HG03378 (cell line): Measurements from ENCODE around the gene PTOV1.

Experiments used
- ATAC-seq: cut with Tn5 transposase; IDR thresholded peaks from one replicate; pipeline ENCODE4 v1.9.1; 2021; ENCODE audit warnings: mild to moderate bottlenecking, moderate library complexity; ENCODE audit not compliant: unreplicated experiment

Gene PTOV1

DNA sequence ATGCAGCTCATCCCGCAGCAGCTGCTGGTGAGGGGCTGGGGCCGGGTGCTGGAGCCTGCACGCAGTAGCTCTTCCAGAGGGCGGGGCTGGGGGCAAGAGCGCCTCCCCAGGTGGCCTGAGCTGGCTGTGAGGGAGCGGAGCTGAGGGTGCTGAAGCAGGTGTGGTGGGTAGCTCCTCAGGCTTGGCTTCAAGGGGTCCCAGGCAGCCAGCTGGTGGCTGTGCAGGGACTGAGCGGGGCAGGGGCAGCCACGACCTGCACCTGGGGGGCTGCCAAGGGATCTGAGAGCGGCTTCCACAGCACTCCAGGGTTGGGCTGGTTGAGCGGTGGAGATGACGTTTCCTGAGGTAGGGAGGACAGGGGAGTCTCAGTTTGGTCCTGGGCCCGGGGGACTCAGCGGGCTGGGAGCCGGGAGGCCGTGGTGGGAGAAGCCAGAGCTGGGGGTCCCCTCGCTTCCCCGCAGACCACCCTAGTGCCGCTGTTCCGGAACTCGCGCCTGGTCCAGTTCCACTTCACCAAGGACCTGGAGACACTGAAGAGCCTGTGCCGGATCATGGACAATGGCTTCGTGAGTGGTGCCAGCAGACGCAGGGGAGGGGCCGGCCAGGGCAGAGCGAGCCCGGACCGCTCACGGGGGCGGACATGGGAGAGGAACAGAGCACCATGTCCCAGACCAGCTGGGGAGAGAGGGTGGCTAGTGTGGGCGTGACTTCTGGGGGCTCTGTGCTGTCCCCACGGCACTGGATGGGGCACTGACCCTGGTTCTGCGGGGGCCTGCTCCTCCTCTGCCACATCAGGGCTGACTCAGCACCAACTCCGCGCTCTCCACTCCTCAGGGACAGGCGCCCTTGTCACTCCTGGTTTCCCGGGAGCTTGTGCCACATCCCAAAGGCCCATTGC is 7.4 kb downstream of the PTOV1 start:
- ATAC-seq = no peak

DNA sequence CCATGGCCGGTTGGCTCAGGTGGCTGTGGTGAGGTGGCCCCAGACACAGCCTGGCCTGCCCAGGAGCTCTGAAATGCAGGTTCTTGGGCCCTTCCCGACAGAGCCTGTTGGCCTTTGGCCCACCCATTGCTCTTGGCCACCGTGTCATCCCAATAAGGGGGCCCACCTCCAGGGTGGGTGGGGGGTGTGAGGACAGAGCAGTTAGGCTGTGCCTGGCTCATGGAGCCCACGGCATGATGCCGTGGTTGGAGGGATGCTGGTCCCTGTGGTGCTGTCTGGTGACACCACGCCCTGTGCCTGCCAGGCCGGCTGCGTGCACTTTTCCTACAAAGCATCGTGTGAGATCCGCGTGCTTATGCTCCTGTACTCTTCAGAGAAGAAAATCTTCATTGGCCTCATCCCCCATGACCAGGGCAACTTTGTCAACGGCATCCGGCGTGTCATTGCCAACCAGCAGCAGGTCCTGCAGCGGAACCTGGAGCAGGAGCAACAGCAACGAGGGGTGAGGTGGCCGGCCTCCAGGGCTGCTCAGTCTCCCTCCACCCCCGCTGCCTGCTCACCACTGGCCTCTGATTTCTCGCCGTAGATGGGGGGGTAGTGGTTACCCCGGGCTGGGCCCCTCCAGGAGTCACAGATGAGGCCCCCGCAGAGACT is 8.8 kb downstream of the PTOV1 start:
- ATAC-seq = no peak

DNA sequence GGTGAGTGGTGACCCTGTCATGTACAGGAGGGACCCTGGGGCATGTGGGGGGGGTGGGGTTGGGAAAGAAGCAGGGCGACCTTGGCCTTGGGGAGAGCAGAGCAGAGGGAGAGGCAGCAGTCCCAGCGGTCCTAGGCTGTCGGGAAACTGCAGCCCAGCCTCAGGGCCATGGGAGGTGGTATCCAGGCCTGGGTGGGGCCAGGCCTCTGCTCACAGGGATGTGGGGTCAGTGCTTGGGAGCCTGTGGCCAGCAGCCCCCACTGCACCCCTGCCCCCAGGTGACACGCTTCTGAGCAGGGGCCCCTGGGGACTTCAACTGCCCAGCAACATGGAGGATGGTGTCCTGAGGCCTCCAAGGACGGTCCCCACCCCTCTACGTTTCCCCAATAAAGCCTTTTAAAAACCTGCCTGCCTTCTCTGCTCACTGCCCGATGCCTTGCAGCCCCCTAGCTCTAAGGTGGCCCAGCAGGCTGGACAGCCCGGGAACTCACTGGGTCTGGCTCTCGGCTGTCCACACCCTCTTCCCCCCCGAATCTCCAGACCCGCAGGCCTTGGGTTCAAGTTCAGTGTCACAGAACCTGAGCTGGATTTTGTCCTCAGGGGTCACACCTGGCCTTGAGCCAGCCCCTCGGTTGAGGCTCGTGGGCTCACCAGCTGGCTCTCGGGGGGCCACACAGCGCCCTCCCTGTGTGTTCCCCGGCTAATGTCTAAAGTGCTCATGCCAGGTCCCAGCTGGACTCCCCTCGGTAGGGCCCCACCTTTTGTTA is 9.6 kb downstream of the PTOV1 start:
- no peak for ATAC-seq

DNA sequence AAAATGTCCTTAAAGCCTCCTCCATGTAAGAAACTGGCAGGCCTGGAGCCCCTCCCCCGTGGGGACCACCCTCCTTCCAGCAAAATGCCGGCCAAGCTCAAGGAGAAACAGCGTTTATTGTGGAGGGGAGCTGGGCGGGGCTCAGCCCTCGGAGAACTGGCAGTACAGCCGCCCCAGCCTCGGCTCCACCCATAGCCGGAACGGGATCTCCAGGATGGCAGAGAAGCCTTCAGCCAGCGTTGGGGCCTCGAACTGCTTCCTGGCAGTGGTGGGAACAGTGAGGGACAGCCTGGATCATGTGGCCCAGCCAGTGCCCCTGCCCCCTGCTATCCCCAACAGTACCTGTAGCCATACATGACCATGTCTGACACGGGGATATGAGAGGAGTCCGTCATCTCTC is 10.1 kb downstream of the PTOV1 start:
- ATAC-seq = no peak

DNA sequence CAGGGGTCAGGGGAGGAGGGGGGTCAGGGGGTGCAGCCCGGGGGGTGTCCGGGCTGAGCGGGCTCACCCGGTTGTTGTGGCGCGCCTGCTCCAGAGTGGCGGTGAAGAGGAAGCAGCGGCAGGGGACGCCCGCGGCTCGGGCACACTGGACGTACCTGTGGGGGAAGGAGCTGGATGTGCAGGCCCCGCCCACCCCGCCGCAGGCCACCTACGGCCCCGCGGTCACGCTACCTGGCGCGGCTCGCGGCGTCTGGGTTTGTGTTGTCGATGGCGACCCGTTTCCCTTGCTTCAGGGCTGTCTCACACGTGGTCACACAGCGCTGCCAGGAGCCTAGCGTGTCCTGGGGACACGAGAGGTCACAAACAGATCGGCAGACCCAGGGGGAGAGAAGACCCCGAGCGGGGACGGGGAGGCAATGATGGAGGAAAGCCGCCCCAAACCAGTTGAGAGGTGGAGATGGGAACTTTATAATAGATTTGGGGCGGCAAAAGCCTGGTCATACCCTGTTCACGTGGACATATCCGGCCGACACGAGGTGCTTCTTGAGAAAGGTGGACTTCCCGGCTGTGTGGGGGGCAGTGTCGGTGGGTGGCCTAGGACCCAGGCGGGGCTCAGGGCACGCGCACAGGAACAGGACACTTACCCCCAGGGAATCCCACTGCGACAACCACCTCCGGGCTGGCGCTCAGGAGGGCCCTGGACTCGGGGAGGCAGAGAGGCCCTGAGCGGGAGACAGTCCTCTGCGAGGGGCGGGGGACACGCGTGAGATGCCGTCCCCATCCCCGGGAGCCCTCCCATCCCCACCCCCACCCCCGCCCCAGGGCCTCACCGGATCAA is 10.8 kb downstream of the PTOV1 start:
- no peak for ATAC-seq

DNA sequence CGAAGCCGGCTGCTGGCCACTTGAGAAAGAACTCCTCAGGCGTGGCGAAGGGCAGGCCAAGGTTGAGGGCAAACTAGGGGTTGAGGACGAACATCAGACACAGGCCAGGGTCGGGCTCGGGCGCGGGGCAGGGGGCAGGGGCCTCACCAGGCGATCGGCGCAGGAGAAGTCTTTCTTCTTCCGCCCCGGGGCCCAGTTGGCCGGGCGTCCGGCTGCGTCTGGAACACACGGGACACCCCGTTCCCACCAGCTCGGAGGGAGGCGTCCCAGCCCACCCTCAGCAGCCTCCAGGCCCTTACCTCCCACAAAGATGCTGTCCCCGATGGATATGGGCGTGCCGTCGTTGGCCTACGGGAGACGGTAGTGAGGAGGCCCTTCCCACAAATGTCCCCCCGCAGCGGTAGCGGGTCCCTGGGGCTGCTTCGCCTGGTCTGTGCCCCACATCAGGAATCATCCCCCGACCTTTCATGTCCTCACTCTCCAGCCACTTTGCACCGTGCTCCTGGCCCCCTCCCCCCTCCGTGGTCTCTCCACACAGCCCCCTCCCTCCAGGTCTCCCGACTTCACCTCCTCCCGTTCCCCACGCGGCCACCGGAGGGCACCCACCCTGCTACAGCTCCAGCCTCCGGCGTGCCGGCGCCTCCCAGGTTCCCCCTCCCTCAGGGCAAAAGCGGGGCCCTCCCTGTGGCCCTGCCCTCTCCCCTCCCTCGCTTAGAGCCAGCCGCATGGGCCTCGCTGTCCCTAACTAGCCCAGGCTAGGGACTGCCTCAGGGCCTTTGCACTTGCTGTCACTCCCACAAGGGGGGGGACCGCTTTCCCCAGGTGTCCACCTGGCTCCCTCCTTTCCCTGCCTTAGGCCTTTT is 11.7 kb downstream of the PTOV1 start:
- no peak for ATAC-seq

DNA sequence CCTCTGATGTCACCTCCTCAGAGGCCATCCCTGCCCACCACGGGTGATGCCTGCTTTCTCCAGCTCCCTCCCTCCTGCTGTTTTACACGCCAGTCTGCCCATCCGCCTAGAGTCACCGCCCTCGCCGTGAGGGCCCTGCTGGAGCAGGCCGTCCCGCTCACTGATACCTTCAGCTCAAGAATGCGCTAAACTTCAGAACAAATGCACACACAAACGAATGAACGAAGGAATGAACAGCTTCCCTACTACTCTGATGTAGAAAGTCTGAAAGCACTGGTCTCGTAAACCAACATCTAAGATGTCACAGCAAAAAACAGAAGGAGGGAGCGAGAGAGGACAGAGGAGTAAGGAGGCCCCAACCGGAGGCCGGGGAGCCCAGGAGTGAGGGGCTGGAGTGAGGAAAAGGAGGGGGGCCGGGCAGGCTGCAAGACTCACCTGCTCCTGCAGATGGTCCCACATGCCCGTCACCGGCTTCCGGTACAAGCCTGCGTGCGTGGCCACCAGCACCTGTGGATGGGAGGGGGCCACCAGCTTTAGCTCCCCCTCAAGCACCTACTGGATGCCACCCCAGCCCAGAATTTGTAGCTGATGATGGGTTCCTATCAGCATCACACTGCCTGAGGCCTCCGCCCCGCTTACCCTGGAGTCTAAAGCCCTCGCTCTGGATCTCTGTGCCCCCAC is 12.4 kb downstream of the PTOV1 start:
- ATAC-seq = no peak

DNA sequence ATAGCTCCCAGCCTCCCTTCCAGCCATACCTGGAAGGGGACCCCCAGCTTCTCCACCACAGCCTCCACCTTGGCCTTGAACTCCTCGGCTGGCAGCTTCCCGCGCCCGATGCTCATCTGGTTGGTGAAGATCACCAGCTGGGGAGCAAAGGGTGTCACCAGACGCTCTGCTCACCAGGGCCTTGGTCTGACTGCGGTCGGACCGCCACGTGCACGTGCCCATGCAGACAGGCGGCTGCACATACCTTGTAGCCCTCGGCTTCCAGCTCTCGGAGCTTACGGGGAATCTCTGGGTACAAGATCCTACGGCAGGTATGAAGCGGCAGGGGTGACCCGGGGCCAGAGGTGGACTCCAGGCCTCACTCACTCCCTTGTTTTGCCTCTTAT is 13.0 kb downstream of the PTOV1 start:
- no peak for ATAC-seq

DNA sequence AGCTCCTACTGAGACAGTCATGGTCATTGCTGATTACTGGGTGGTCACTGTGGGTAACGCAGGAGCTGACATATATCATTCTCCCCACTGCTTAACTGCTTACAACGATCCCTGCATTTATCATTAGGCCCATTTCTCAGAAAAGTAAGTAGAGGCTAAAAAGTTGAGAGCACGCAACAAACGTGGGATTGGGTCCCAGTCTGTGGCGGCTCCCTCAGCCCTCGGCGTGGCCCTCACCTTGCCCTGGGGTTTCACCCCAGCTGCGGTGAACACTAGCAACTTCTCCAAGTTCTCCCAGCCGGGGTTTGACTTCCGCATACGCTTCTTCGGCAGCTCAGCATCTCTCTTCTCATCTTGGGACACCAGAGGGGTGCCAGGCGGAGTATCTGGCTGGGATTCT is 13.9 kb downstream of the PTOV1 start:
- ATAC-seq = no peak

DNA sequence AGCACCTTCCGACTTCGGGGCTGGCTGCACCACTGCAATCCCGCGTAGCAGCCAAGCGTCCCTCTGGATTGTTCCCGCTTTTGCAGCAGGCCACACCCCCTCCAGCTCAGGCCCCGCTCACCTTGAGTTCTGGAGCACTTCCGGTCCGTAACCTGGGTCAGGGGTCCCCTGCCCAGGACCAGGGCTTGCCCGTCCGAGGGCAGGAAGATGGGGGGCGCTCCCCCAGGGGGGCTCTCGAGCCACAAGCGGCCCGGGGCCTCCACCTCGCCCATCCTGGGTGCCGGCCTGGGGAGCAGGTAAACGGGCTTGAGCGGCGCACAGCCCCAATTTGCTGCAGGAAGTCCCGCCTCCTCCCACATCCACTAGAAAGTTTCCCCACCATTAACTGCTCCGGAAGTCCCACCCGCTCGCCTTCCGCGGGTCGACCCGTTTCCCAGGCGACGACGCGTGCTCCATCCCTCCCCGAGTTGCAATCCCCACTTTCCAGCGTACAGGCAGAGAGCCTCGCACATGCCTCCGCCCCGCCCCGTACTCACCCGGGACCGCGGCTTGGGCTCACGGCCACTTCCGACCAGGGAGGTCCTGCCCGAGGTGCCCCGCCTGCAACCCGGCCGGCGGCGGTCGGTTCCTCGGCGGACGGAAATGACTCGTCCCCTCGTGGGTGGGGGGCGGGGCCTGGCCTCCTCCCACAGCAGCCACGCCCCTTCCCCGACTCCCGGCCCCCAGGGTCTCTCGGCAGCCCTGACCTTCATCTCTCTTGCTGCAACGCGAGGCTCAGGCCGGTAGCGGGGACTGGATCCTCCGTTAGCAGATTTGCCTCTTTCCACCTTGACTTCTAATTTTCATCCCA is 16.2 kb downstream of the PTOV1 start, which contains the start of gene PNKP:
Gene PNKP (minus strand): TSS at position 644 of the 850 bp plus-strand sequence. CDS start 372 bp downstream, at position 272.
- ATAC-seq = peak; percentile 28

DNA sequence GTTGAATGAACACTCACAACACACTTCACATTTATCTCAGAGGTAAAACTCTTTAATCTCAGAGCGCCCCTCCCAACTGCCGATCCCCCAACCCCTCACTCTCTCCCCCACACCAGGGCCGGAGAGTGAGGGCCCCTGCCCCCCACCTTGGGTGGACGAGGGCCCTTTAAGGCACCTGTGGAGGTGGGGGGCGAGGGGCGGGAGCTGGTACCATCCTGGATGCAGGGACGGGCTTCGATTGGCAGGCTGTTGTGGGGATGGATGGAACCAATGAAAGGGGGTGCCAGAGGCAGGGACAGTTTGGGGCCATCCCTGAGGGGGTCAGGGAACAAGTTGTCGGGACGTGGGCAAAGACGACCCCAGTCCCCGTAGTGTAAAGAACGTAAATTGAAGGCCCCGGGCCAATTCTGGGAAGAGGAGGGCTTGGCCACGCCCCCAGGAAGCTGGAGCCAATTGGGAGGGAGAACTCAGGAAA is 18.1 kb downstream of the PTOV1 start:
- no peak for ATAC-seq

DNA sequence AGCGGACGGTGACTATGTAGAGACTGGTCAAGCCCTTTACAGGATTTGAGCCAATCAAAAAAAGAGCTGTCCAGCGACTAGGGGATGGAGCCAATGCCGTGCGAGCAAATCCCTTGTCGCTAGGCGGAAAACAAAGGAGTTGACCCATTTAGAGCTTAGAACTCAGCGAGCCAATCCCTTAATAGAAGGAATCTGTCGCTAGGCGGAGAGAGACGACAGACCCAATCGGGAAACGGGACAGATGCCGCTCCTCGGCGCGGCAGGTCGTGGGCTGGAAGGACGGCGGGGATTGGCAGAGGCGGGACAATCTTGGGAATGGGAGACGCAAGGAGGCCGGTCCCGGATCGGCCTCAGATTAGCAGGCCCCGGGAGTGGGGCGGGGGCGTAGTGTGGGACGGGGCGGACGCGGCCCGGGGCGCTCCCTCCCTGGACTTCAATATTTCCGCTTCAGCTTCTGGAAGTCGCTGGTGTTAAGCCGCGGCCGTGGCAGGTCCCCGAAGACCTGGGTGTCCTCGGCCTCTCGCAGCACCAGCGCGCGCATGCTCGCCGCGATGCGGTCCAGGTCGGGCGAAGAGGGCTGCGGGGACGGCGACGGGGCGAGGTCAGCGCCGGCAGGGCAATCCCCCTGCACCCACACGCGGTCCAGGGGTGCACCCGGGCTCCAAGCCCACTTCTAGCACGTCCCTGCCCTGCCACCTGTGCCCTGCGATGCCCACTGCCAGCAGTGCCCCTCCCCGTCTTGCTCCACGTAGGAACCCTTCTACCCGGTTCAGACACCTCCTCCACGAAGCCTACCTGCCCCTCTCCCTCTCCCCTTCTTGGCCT is 18.7 kb downstream of the PTOV1 start:
- peak; percentile 78 for ATAC-seq

DNA sequence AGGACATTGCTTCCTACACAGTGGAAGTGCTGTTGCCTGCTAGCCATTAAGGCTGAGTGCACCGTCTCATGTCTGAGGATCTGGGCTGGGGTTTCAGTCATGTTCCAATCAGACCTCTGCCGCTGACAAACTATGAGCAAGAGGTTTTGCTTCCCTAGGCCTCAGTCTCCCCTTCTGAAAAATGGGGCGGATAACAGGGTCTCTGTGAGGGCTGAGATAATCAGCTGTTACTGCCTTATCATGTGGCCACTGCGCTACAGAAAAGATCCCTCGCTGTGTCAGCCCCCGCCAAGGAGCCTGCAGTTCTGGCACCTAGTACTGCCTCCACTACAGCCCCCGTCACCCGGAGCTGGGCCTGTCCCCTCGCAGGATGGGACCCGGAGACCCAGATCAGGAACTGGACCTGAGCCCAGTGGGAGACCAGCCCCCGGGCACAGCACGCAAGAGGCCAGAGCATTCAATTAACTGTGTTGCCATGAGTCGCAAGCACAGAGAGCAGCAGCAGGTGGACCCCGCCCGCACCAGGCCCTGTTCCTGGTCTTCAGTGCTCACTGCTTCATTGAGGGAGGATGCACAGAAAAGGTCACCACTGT is 19.4 kb downstream of the PTOV1 start:
- ATAC-seq = no peak

DNA sequence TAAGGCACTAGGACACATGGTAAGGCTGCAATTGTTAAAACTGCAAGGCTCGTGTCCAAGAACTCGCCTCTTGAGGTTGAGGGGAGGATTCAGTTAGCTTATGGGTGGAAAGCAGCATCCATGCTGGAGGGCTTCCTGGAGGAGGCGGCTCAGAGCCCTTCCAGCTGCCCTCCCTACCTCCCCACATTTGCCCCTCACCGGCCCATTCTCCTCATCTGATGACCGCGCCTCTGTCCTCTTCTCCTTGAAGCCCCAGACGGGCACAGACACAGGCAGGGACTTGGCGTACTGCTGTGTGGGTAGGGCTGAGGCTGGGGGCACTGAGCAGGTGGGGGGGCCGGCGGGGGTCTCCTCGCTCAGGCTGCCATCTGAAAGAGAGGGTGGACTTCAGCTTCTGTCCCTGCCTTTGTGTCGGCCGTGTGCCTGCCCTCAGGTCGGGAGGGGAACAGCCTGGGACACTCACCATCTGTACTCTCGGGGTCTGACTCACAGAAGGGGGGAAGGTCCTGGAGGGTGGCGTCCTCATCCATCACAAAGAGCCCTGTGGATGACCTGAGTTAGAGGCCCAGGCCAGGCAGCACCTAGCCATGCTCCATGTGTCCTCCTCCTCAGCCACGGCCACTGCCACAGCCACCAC is 20.5 kb downstream of the PTOV1 start:
- no peak for ATAC-seq

DNA sequence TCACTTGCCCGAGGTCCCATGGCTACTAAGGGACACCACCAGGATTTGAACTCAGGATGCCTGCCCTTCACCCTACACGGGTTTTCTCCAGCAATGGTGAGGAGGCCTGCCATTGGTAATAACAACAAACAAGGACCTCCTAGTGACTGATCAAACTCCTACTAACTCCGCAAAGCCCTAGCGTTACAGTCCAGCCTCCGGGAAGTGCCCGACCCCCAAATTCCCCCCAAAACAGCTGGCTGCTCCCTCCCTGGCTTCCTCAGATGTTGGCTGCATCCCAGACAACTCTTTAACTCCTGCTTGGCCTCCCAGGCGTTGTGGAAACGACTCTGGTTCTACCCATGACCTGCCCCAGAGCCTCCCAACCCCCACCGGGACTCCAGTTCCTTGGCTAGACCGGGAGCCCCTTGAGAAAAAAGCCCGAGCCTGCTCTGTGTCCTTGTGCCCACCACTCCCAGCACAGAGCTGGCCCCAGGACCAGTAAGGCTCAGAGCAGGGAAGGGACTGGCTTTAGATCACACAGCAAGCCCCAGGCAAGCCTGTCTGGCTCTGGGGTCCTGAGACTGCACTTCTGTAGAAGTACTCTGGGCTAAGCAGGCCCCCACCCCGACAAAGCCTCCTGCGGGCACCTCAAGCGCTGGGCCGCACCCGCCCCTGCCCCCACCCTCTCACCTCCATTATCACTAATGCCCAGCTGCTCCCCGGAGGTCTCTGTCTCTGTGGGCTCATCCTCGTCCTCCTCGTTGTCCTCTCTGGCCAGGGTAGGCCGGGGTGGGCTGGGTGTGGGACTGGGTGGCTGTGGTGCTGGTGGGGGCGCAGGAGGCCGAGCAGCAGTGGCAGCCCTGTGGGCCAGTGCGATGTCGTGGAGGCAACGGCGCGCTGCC is 21.5 kb downstream of the PTOV1 start:
- ATAC-seq = no peak
